GM18505 (cell line): ENCODE measurements around the gene UGGT2.
A peak's percentile ranks its signal among the peaks of the same experiment; 100 is the strongest.

Source experiments
- ATAC-seq: cut with Tn5 transposase; IDR thresholded peaks from one replicate; pipeline ENCODE4 v1.9.1; 2021; ENCODE audit not compliant: unreplicated experiment
- POLR2A ChIP-seq: IDR thresholded peaks from 4 replicates; pipeline ENCODE4 v1.6.1; 2011; ENCODE audit warnings: borderline replicate concordance; ENCODE audit not compliant: insufficient read depth, insufficient read length; ENCODE audit errors: extremely low read depth

The UGGT2 gene, protein sequence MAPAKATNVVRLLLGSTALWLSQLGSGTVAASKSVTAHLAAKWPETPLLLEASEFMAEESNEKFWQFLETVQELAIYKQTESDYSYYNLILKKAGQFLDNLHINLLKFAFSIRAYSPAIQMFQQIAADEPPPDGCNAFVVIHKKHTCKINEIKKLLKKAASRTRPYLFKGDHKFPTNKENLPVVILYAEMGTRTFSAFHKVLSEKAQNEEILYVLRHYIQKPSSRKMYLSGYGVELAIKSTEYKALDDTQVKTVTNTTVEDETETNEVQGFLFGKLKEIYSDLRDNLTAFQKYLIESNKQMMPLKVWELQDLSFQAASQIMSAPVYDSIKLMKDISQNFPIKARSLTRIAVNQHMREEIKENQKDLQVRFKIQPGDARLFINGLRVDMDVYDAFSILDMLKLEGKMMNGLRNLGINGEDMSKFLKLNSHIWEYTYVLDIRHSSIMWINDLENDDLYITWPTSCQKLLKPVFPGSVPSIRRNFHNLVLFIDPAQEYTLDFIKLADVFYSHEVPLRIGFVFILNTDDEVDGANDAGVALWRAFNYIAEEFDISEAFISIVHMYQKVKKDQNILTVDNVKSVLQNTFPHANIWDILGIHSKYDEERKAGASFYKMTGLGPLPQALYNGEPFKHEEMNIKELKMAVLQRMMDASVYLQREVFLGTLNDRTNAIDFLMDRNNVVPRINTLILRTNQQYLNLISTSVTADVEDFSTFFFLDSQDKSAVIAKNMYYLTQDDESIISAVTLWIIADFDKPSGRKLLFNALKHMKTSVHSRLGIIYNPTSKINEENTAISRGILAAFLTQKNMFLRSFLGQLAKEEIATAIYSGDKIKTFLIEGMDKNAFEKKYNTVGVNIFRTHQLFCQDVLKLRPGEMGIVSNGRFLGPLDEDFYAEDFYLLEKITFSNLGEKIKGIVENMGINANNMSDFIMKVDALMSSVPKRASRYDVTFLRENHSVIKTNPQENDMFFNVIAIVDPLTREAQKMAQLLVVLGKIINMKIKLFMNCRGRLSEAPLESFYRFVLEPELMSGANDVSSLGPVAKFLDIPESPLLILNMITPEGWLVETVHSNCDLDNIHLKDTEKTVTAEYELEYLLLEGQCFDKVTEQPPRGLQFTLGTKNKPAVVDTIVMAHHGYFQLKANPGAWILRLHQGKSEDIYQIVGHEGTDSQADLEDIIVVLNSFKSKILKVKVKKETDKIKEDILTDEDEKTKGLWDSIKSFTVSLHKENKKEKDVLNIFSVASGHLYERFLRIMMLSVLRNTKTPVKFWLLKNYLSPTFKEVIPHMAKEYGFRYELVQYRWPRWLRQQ (N-terminal part only)

DNA sequence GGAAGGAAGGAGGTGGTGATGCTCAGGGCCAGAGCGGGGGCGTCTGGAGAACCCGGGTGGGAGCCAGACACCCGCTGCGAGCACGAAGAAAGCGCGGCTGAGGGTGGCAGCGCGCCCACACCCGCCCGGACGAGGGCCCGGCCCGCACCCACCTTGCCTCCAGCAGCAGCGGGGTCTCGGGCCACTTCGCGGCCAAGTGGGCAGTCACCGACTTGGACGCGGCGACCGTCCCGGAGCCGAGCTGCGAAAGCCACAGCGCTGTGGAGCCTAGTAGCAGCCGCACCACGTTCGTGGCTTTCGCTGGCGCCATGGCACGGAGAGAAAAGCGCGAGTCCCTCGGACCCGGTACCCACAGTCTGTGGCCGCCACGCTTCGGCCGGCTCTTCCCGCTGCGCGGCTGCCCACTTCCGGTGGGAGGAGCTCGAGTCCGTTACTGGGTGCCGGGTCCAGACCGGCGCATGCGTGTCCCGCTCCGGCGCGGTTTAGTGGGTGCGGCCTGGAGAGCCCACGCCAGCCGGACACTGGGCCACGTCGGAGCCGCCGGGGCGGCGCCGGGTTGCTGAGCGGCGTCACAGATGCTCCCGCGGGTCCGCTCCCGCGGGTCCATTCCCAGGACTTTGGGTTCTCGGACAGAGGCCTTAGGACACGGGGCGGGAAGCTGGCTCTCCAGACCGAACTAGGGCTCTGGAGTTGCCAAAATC is at the start of gene UGGT2:
Gene UGGT2, minus strand, starts transcription at position 399 of the 701 bp plus-strand sequence. Its CDS starts 89 bp downstream, at position 310.
- TF ChIP-seq POLR2A, result peak; percentile 85
- ATAC-seq, result peak; percentile 96

DNA sequence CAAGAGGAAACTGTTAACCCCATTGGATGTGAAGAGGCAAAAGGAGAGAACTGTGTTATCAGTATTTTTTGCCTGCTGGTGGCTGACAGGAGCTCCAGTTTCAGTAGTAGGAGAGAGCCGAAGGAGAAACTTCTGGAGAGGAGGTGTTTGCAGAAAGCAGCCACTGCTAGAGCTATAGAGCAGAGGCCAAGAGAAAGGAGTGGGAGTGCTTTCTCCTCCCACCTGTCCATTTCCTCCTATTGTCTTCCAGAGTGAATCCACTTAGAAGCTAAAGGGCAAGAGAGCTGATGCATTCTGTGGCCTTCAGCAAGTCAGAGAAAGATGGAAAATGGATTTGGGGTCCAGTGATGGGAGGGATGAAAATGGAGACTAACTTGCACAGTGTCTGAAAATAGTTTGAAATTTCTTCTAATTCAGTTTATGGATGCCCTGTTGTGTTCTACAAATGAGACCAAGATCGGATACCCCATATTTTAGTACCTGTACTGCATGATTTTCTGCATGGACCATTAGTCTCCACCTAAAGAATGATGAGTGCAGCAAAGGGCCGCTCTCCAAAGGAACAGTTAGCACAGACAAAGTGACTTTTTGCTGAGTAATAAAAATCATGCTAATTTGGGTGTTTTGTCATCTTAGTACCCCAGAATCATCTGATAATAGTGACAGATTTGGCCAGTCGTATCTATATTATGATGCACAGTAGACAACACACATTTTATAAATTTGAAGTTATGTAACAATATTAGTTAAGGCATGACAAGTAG is 47.4 kb upstream of the UGGT2 start:
- no peak for ATAC-seq
- no peak for TF ChIP-seq POLR2A

DNA sequence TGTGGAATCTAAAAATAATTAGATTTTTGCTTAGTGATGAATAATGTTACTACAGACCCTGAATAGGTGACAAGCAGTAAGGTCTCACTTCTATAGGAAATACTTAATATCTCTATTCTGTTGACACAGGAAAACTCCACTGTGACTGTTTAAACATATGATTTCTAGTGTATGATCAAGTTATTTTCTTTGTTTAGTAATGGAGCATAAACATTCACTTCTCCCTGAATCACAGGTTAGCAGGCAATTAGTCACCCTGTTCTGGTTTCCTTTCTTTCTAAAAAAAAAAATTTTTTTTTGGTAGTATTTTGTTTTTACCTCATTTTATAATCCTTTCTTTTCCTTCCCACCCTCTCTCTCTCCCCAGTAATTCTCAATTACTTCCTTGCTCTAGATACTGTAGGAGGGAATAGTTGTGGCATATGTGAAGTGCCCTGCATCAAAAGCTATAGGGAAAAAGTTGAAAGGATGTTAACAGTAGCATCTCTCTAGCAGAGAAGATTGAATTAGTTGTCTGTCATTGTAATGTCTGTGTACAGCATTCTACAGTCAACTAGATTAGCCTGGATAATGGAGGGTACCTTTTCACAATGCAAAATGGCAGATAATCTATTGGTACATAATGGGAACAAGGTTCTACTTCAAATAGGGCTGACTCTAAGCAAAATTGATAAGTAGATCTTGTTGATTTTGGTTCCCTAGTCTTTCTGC is 40.2 kb upstream of the UGGT2 start:
- ATAC-seq, result no peak
- no peak for TF ChIP-seq POLR2A

- peak; percentile 4 for ATAC-seq
- no peak for TF ChIP-seq POLR2A
These were observed 38.2 kb upstream of the UGGT2 start for GRCh38 chr13:96091164-96092117.

- no peak for TF ChIP-seq POLR2A
- ATAC-seq, result peak; percentile 52
These were observed 37.3 kb upstream of the UGGT2 start for GRCh38 chr13:96090240-96091101.

DNA sequence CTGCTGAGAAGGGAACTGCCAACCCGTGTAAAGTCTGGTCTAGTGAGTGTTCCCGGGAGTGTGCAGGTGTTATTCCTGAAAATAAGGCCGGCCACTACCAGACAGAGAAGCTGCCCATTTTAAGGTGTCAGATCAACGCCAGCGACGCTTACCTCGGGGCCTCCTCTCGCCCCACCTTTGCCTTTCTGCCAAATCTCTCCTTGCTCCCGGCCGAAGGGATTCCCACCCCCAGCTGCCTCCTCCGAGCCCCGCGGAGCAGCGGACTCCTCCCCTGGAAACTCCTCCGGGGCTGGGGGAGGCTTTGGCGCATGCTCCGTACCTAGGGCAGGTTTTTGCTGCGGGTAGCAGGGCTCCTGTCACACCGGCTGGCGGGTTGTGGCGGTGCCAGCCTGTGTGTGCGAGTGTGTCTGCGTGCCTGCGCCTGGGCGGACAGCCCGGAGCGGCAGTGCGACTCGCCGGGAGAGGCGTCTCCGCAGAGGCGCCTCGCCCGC is 36.6 kb upstream of the UGGT2 start, which contains the start of gene HS6ST3:
Gene HS6ST3, plus strand, starts transcription at position 359 of the 491 bp plus-strand sequence.
- no peak for TF ChIP-seq POLR2A
- ATAC-seq, result peak; percentile 52

DNA sequence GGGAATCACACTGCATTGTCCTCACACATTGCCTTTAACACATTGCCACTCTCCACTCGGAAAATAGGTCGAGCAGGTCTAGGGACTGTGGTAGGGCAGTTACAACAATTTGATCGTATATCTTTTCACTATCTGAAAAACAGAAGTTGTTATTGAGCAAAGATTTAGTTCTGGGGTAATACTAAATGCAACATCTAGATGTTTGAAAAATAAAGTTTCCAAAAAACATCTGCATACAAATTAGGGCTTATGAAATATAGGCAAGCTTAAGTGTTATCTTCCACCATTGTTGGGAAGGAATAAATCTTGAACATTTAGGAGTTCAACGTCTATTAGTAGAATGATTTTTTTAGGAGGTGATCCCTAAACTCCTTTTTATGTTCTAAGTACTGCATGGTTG is 35.9 kb upstream of the UGGT2 start:
- TF ChIP-seq POLR2A, result no peak
- no peak for ATAC-seq

GRCh38 chr13:96086736-96087135 is 33.5 kb upstream of the UGGT2 start:
- no peak for ATAC-seq
- no peak for TF ChIP-seq POLR2A

DNA sequence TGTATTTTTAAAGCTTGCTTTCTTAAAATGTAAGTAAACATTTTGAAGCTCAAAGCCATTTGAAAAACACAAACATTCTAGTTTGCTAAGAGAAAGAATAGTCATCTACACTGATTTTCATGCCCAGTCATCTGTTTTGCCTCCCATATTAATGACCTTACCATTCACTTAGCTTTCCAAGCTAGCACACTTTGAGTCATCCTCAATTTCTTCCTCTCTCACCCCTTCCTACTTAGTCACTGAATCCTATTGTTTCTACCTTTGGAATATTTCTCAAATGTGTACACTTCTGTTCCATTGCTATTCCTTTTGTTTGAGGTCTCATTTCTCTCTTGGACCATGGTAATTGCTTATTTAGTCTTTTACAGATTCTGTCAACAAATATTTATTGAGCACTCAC is 29.4 kb upstream of the UGGT2 start:
- ATAC-seq, result no peak
- no peak for TF ChIP-seq POLR2A
